HCT116 (cell line): Measurements from ENCODE around the gene HOTAIR. TPM values are rescaled to one million over a fixed set of nuclear protein-coding genes. Genes with fewer than 3 reads are reported as not detected.

Source experiments
- ATAC-seq: fragments of 200-7000 bp; cut with Tn5 transposase; 2 replicates; pipeline ENCODE4 v1.9.1; 2020; ENCODE audit warnings: mild to moderate bottlenecking, moderate library complexity
- BruUV-seq: library from RNA; stranded (reverse); fragments of 400-500 nt; replicated peaks from 2 replicates; lab custom pipeline; 2021; lab: Mats Ljungman, UMichigan
- CTCF ChIA-PET: fragments of 300-600 bp; sonication (Branson Sonifier 250); formaldehyde crosslinking; loops from one replicate; lab custom pipeline; 2021; ENCODE audit warnings: antibody characterized with exemption; lab: Charles Lee
- POLR2A ChIA-PET: fragments of 300-600, 350-600 bp; sonication (Branson Sonifier 250); formaldehyde crosslinking; loops from one replicate; lab custom pipeline; 2021; ENCODE audit warnings: antibody characterized with exemption; lab: Charles Lee
- RAD21 ChIA-PET, 2 experiments: fragments of 300-600 bp; sonication (Branson Sonifier 250); formaldehyde crosslinking; loops; one replicate each; lab custom pipeline; 2023; ENCODE audit warnings: low total read pairs in 2 of 2; ENCODE audit not compliant: uncharacterized antibody in 2 of 2, unreplicated experiment in 2 of 2, low non-redundant PET in 1 of 2; lab: Charles Lee
- DNase-seq: peaks from one replicate; pipeline ENCODE4 v3.0.0-alpha.2; 2010; ENCODE audit warnings: low read depth, low spot score
- H2AFZ ChIP-seq: fragments of 200-600 bp; shearing (Covaris generic), sonication (generic); 2 replicates; pipeline ENCODE4 v1.6.1; 2017; ENCODE audit warnings: low read depth, mixed run types, mixed read lengths, antibody characterized with exemption, low read length; ENCODE audit not compliant: poor library complexity, severe bottlenecking
- H3K27ac ChIP-seq: 2 replicates; pipeline ENCODE4 v1.5.1; 2012; ENCODE audit warnings: low read depth, low read length
- H3K27me3 ChIP-seq: fragments of 200-600 bp; sonication (generic); 2 replicates; pipeline ENCODE4 v1.6.1; 2016; ENCODE audit warnings: mixed run types, low read length, mixed read lengths; ENCODE audit not compliant: insufficient read depth
- H3K36me3 ChIP-seq, 2 experiments: fragments of 200-500 bp in 1 of 2; fragments of 200-600 bp in 1 of 2; sonication (Bioruptor generic) in 1 of 2; sonication (generic) in 1 of 2; 2 replicates each; pipeline versions ENCODE4 v1.5.1 to v1.6.1; 2014 to 2016; ENCODE audit warnings: low read length in 2 of 2, inconsistent platforms in 1 of 2, mixed read lengths in 1 of 2, mixed run types in 1 of 2; ENCODE audit not compliant: insufficient read depth in 2 of 2, control insufficient read depth in 1 of 2
- H3K4me1 ChIP-seq, 2 experiments: fragments of 200-600 bp in 1 of 2; sonication (generic) in 1 of 2; 2 replicates each; pipeline versions ENCODE4 v1.5.1 to v1.6.1; 2012 to 2017; ENCODE audit warnings: low read length in 2 of 2, inconsistent platforms in 1 of 2, mild to moderate bottlenecking in 1 of 2, mixed read lengths in 1 of 2, mixed run types in 1 of 2, moderate library complexity in 1 of 2; ENCODE audit not compliant: insufficient read depth in 2 of 2, control insufficient read depth in 1 of 2
- H3K4me2 ChIP-seq: fragments of 200-600 bp; sonication (generic); 2 replicates; pipeline ENCODE4 v1.6.1; 2017; ENCODE audit warnings: mixed run types, low read length, mixed read lengths
- H3K4me3 ChIP-seq, 2 experiments: fragments of 200-600 bp in 1 of 2; sonication (generic) in 1 of 2; replicated peaks in 1 of 2; 2 replicates each; pipeline ENCODE4 v1.5.1; 2011 to 2016; ENCODE audit warnings: low read length in 2 of 2, control low read depth in 1 of 2, low read depth in 1 of 2, mild to moderate bottlenecking in 1 of 2, mixed read lengths in 1 of 2, mixed run types in 1 of 2
- H3K79me2 ChIP-seq: fragments of 200-600 bp; sonication (generic); 2 replicates; pipeline ENCODE4 v1.6.1; 2017; ENCODE audit warnings: mild to moderate bottlenecking, mixed run types, low read length, moderate library complexity, mixed read lengths; ENCODE audit not compliant: insufficient read depth
- H3K9ac ChIP-seq: fragments of 200-600 bp; sonication (generic); 2 replicates; pipeline ENCODE4 v1.6.1; 2016; ENCODE audit warnings: low read length, mixed read lengths
- H3K9me2 ChIP-seq: fragments of 200-600 bp; sonication (generic), shearing (Covaris generic); 2 replicates; pipeline ENCODE4 v1.6.1; 2017; ENCODE audit warnings: mixed run types, mild to moderate bottlenecking, moderate library complexity; ENCODE audit not compliant: insufficient read depth
- H3K9me3 ChIP-seq, 2 experiments: fragments of 200-500 bp in 1 of 2; fragments of 200-600 bp in 1 of 2; sonication (Bioruptor generic) in 1 of 2; sonication (generic) in 1 of 2; 2 replicates each; pipeline ENCODE4 v1.6.1; 2014 to 2017; ENCODE audit warnings: low read length in 2 of 2, mixed read lengths in 2 of 2, inconsistent platforms in 1 of 2, low read depth in 1 of 2, mild to moderate bottlenecking in 1 of 2, mixed run types in 1 of 2, moderate library complexity in 1 of 2; ENCODE audit not compliant: control insufficient read depth in 1 of 2, insufficient read depth in 1 of 2
- H4K20me1 ChIP-seq: fragments of 200-600 bp; sonication (generic), shearing (Covaris generic); 2 replicates; pipeline ENCODE4 v1.6.1; 2017; ENCODE audit warnings: mixed run types, mild to moderate bottlenecking, moderate library complexity; ENCODE audit not compliant: insufficient read depth
- CEBPB ChIP-seq: IDR thresholded peaks from 2 replicates; pipeline ENCODE4 v1.6.1; 2012; ENCODE audit warnings: low read depth
- EGR1 ChIP-seq: IDR thresholded peaks from 2 replicates; pipeline ENCODE4 v1.6.1; 2012; ENCODE audit warnings: low read depth
- ELF1 ChIP-seq: IDR thresholded peaks from 2 replicates; pipeline ENCODE4 v1.6.1; 2012; ENCODE audit warnings: low read depth, borderline replicate concordance
- RAD21 ChIP-seq: IDR thresholded peaks from 2 replicates; pipeline ENCODE4 v1.6.1; 2012; ENCODE audit warnings: low read depth, mild to moderate bottlenecking
- YY1 ChIP-seq: IDR thresholded peaks from 2 replicates; pipeline ENCODE4 v1.6.1; 2011; ENCODE audit warnings: low read length, low read depth, moderate library complexity, mild to moderate bottlenecking; ENCODE audit not compliant: insufficient replicate concordance; ENCODE audit errors: extremely low read depth
- intact Hi-C: fragments of 100-400 bp; cut with micrococcal nuclease; formaldehyde crosslinking; loops from 2 replicates; pipeline ENCODE4 v1.10.0; 2022
- total RNA-seq: library from RNA; stranded (reverse); gene quantifications from one replicate; pipeline ENCODE4 v1.2.1, GENCODE V29; 2021; ENCODE audit not compliant: unreplicated experiment
- TF ChIP-seq, protein P1 (sequence below): IDR thresholded peaks from 2 replicates; pipeline ENCODE4 v1.6.1; 2012
- TF ChIP-seq, protein P2 (sequence below): IDR thresholded peaks from 2 replicates; pipeline ENCODE4 v1.6.1; 2012
- TF ChIP-seq, protein P3 (sequence below), 3 experiments: fragments of 200-600 bp in 1 of 3; sonication (generic) in 1 of 3; IDR thresholded peaks in 2 of 3; conservative IDR thresholded peaks in 1 of 3; 2 replicates each; pipeline ENCODE4 v1.5.1; 2012 to 2017; ENCODE audit warnings: low read depth in 2 of 3, low read length in 2 of 3, antibody characterized with exemption in 1 of 3, borderline replicate concordance in 1 of 3, control low read depth in 1 of 3, mild to moderate bottlenecking in 1 of 3, mixed read lengths in 1 of 3, mixed run types in 1 of 3, moderate library complexity in 1 of 3; ENCODE audit not compliant: insufficient read depth in 1 of 3

Gene HOTAIR
- total RNA-seq, 1 experiment from 2014 or later = 0.25 TPM

DNA sequence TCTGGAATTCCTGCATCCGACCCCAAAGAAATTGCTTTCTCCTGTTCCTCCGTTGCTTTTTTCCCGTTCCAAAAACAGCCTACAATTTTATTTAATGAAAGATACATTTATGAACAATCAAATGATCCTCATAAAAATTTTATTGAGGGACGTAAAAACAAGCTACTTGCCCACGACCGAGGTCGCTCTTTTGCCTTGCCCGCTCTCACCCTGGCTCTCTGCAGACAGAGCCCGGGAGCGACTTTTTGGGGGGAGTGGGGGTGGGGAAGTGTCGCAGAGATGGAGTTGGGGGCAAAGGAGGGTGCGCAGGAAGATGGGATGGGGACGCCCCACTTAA is 24.1 kb upstream of the HOTAIR start:
- Histone ChIP-seq H3K27me3 (no peaks in the 10 kb centered on the region), H3K36me3 (peaks cover 0 to 6% of the 10 kb centered on the region in 2 experiments; a peak in 1 of 4 replicates), H3K27ac (no peak overlapping the region), H3K9me2 (no peaks in the 10 kb centered on the region), H3K4me3 (peak overlapping the region; percentile 82 to 84; a peak in 2 of 4 replicates), H3K4me2 (peak overlapping the region; percentile 88), H3K9me3 (no peaks in the 10 kb centered on the region), H3K79me2 (peaks cover 50% of the 10 kb centered on the region), H4K20me1 (no peaks in the 10 kb centered on the region), H3K4me1 (peaks cover 21 to 44% of the 10 kb centered on the region in 2 experiments), H2AFZ (no peak overlapping the region), H3K9ac (0 out of 2 replicates have a peak overlapping the region, but pooled peaks have one; percentile 11)
- no TSS peak for BruUV-seq
- ATAC-seq (no peak), DNase-seq (no peak)
- ChIA-PET POLR2A (interaction anchor here (0.6 to 3.4 kb wide), 3 partner anchors 9 to 192 kb away, joined by 3 to 9 read pairs (median 3); no protein-coding TSS in a partner anchor), CTCF (interaction anchor here (0.9 to 4.7 kb wide), 5 partner anchors 11 to 209 kb away, joined by 3 to 22 read pairs (median 5); partner anchors contain the start of gene HOXC10), RAD21 (no interaction called here)
- TF ChIP-seq CEBPB (no peak), RAD21 (no peak), EGR1 (no peak), ELF1 (no peak), YY1 (no peak)
- TF ChIP-seq, protein P1, sequence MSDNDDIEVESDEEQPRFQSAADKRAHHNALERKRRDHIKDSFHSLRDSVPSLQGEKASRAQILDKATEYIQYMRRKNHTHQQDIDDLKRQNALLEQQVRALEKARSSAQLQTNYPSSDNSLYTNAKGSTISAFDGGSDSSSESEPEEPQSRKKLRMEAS = no peak
- TF ChIP-seq, protein P2, sequence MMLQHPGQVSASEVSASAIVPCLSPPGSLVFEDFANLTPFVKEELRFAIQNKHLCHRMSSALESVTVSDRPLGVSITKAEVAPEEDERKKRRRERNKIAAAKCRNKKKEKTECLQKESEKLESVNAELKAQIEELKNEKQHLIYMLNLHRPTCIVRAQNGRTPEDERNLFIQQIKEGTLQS = no peak
- TF ChIP-seq, protein P3, sequence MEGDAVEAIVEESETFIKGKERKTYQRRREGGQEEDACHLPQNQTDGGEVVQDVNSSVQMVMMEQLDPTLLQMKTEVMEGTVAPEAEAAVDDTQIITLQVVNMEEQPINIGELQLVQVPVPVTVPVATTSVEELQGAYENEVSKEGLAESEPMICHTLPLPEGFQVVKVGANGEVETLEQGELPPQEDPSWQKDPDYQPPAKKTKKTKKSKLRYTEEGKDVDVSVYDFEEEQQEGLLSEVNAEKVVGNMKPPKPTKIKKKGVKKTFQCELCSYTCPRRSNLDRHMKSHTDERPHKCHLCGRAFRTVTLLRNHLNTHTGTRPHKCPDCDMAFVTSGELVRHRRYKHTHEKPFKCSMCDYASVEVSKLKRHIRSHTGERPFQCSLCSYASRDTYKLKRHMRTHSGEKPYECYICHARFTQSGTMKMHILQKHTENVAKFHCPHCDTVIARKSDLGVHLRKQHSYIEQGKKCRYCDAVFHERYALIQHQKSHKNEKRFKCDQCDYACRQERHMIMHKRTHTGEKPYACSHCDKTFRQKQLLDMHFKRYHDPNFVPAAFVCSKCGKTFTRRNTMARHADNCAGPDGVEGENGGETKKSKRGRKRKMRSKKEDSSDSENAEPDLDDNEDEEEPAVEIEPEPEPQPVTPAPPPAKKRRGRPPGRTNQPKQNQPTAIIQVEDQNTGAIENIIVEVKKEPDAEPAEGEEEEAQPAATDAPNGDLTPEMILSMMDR (IDR thresholded peaks at IDR 0.05 in 2 of 3, conservative IDR thresholded peaks at IDR 0.05 in 1 of 3; ENCODE audit: borderline replicate concordance in 1 of 3, insufficient read depth in 1 of 3, low read depth in 2 of 3, low read length in 2 of 3) = no peak
- intact Hi-C loops = no loop called here
